Measurements from ENCODE around the gene DCXR. TPM values are rescaled to one million over a fixed set of nuclear protein-coding genes. Genes with fewer than 3 reads are reported as not detected.
A peak's percentile ranks its signal among the peaks of the same experiment; 100 is the strongest.

The DCXR gene
- total and polyA plus RNA-seq, 2 of the 13 experiments (the other 11 are each of a cell fraction or from before 2014, with no cell fraction given), result 287 to 311 TPM

GRCh38 chr17:81998691-81999438 is 38.6 kb downstream of the DCXR start (continued):
- TF ChIP-seq ZFYVE20 (CRISPR knock-in tag; IDR thresholded peaks at IDR 0.05; ENCODE audit: borderline replicate concordance, low read depth) (no peak), CSRNP1 (CRISPR knock-in tag; IDR thresholded peaks at IDR 0.05) (0 out of 2 replicates have a peak, but pooled peaks have one; percentile 32), ZFP91 (CRISPR knock-in tag; IDR thresholded peaks at IDR 0.05; ENCODE audit: borderline replicate concordance) (no peak), SP2 (CRISPR knock-in tag; IDR thresholded peaks at IDR 0.05) (no peak), SRSF1 (optimal IDR thresholded peaks at IDR 0.05; ENCODE audit: low read depth, low read length) (peak; percentile 67), ZNF691 (CRISPR knock-in tag; IDR thresholded peaks at IDR 0.05; ENCODE audit: borderline replicate concordance, low read depth) (peak; percentile 73), MTF2 (CRISPR knock-in tag; IDR thresholded peaks at IDR 0.05; ENCODE audit: borderline replicate concordance) (no peak), TBX2 (CRISPR knock-in tag; IDR thresholded peaks at IDR 0.05; ENCODE audit: borderline replicate concordance) (no peak; the same call in 1 of the 2 replicates), ZFX (CRISPR knock-in tag; IDR thresholded peaks at IDR 0.05; ENCODE audit: low read depth) (peak; percentile 66; the same call in 1 of the 2 replicates), HNRNPK (IDR thresholded peaks at IDR 0.05; ENCODE audit: low read depth, low read length, poor library complexity, severe bottlenecking) (no peak), SRY (CRISPR knock-in tag; IDR thresholded peaks at IDR 0.05) (0 out of 2 replicates have a peak, but pooled peaks have one; percentile 2), ZNF142 (CRISPR knock-in tag; IDR thresholded peaks at IDR 0.05) (no peak)
